Measurements from ENCODE around the gene SPATA24. TPM values are rescaled to one million over a fixed set of nuclear protein-coding genes. Genes with fewer than 3 reads are reported as not detected.

Gene SPATA24
- total RNA-seq, 1 experiment from 2014 or later = 3.1 TPM

DNA sequence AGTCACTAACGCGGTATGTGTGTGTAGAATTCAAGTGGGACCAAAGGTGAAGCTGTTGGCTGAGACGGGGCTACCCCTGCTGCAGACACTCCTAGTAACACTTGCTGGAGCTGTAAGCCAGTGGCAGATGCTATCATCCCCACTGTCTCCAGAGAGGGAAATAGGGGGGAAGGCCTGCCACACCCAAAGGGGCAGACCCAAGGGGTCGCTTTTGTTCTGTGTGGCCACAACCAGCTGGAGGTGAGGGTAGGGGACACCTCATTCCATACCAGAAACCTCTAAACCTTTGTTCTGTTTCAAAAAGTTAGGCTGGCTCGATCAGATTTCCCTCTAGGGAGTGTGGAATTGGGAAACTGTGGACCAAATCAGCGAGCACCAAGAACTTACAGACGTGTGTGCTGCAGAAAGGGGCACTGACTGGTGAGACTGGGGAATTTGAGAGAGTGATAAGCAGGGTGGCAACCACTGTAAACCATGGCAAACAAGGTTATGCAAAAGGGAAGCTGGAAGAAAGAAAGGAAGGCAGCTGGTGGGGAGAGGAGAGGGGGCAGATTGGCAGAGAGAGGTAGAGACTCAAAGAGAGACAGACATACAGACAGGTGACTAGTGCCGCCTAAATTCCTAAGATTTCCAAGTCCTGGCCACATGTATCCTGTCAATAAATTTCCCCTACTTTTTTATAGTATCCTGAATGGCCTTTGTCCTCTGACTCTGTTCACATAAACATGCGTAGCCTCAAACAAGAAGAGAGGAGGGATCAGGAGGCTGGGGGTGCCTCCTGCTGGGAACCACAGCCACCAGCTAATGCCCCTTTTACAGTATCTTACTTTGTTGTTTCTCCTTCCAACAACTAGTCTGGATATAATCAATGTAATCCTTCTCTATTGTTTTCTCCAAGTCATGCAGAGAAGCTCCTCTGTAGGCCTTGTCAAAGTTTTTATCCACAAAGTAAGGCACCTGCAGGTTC, 15.6 kb upstream of the SPATA24 start:
- H3K27ac ChIP-seq (ENCODE audit: low read depth, low read length) = no peak overlapping the region
- no peak overlapping the region for H3K4me3 ChIP-seq (replicated peaks in 1 of 2; ENCODE audit: low read depth in 1 of 2, low read length in 2 of 2)
- POLR2A ChIA-PET = no interaction called here
- H3K4me1 ChIP-seq (ENCODE audit: control insufficient read depth in 1 of 2, insufficient read depth in 2 of 2, low read length in 2 of 2) = peaks cover 3 to 18% of the 10 kb centered on the region in 2 experiments; a peak in 3 of 4 replicates
- RAD21 ChIA-PET (ENCODE audit: low non-redundant PET in 1 of 2, low total read pairs in 2 of 2, uncharacterized antibody in 2 of 2, unreplicated experiment in 2 of 2) = interaction anchor here in 1 of 2 experiments (0.7 kb wide), 1 partner anchor 204 kb away, joined by 3 read pairs; no protein-coding TSS in a partner anchor
- no TSS peak for BruUV-seq (replicated peaks)
- CTCF ChIA-PET = interaction anchor here (2.4 kb wide), 1 partner anchor 94 kb away, joined by 13 read pairs; no protein-coding TSS in a partner anchor
- ATAC-seq (no peak), DNase-seq (ENCODE audit: low read depth, low spot score) (no peak)
- no peaks in the 10 kb centered on the region for H3K36me3 ChIP-seq (ENCODE audit: control insufficient read depth in 1 of 2, insufficient read depth in 2 of 2, low read length in 2 of 2)
- H2AFZ ChIP-seq (ENCODE audit: low read depth, low read length, poor library complexity, severe bottlenecking) = no peak overlapping the region
- H3K9me3 ChIP-seq (ENCODE audit: control insufficient read depth in 1 of 2, insufficient read depth in 1 of 2, low read depth in 1 of 2, low read length in 2 of 2) = no peaks in the 10 kb centered on the region
- intact Hi-C loops (cut with micrococcal nuclease) = no loop called here
- H3K4me2 ChIP-seq (ENCODE audit: low read length) = no peak overlapping the region
- no peaks in the 10 kb centered on the region for H4K20me1 ChIP-seq (ENCODE audit: insufficient read depth)
- no peaks in the 10 kb centered on the region for H3K27me3 ChIP-seq (ENCODE audit: insufficient read depth, low read length)
- no peak for TF ChIP-seq ZBTB33 (IDR thresholded peaks at IDR 0.05; ENCODE audit: extremely low read depth, insufficient replicate concordance, low read length)
- no peak for TF ChIP-seq POLR2AphosphoS5 (IDR thresholded peaks at IDR 0.05; ENCODE audit: low read depth, low read length)
- no peak for TF ChIP-seq ZFX (IDR thresholded peaks at IDR 0.05)
- TF ChIP-seq JUND (IDR thresholded peaks at IDR 0.05) = no peak
- TF ChIP-seq ATF3 (IDR thresholded peaks at IDR 0.05) = no peak
- TF ChIP-seq POLR2A (IDR thresholded peaks at IDR 0.05; ENCODE audit: borderline replicate concordance, extremely low read depth, insufficient read depth, insufficient read length) = no peak
- TF ChIP-seq FOSL1 (IDR thresholded peaks at IDR 0.05; ENCODE audit: low read depth) = no peak
- TF ChIP-seq SIN3A (IDR thresholded peaks at IDR 0.05; ENCODE audit: low read depth) = no peak
- TF ChIP-seq, protein P1, sequence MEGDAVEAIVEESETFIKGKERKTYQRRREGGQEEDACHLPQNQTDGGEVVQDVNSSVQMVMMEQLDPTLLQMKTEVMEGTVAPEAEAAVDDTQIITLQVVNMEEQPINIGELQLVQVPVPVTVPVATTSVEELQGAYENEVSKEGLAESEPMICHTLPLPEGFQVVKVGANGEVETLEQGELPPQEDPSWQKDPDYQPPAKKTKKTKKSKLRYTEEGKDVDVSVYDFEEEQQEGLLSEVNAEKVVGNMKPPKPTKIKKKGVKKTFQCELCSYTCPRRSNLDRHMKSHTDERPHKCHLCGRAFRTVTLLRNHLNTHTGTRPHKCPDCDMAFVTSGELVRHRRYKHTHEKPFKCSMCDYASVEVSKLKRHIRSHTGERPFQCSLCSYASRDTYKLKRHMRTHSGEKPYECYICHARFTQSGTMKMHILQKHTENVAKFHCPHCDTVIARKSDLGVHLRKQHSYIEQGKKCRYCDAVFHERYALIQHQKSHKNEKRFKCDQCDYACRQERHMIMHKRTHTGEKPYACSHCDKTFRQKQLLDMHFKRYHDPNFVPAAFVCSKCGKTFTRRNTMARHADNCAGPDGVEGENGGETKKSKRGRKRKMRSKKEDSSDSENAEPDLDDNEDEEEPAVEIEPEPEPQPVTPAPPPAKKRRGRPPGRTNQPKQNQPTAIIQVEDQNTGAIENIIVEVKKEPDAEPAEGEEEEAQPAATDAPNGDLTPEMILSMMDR (IDR thresholded peaks at IDR 0.05 in 2 of 3, conservative IDR thresholded peaks at IDR 0.05 in 1 of 3; ENCODE audit: borderline replicate concordance in 1 of 3, insufficient read depth in 1 of 3, low read depth in 2 of 3, low read length in 2 of 3) = no peak
- TF ChIP-seq ELF1 (IDR thresholded peaks at IDR 0.05; ENCODE audit: borderline replicate concordance, low read depth) = no peak
- no peaks in the 10 kb centered on the region for H3K9me2 ChIP-seq (ENCODE audit: insufficient read depth)
- no peaks in the 10 kb centered on the region for H3K79me2 ChIP-seq (ENCODE audit: insufficient read depth, low read length)
- H3K9ac ChIP-seq (ENCODE audit: low read length) = no peak overlapping the region
